HCT116 (cell line): Measurements from ENCODE around the gene RNF126. TPM values are rescaled to one million over a fixed set of nuclear protein-coding genes. Genes with fewer than 3 reads are reported as not detected.

Experiments
- ATAC-seq: fragments of 200-7000 bp; cut with Tn5 transposase; 2 replicates; pipeline ENCODE4 v1.9.1; 2020; ENCODE audit warnings: mild to moderate bottlenecking, moderate library complexity
- BruUV-seq: library from RNA; stranded (reverse); fragments of 400-500 nt; replicated peaks from 2 replicates; lab custom pipeline; 2021; lab: Mats Ljungman, UMichigan
- CTCF ChIA-PET: fragments of 300-600 bp; sonication (Branson Sonifier 250); formaldehyde crosslinking; loops from one replicate; lab custom pipeline; 2021; ENCODE audit warnings: antibody characterized with exemption; lab: Charles Lee
- POLR2A ChIA-PET: fragments of 300-600, 350-600 bp; sonication (Branson Sonifier 250); formaldehyde crosslinking; loops from one replicate; lab custom pipeline; 2021; ENCODE audit warnings: antibody characterized with exemption; lab: Charles Lee
- RAD21 ChIA-PET, 2 experiments: fragments of 300-600 bp; sonication (Branson Sonifier 250); formaldehyde crosslinking; loops; one replicate each; lab custom pipeline; 2023; ENCODE audit warnings: low total read pairs in 2 of 2; ENCODE audit not compliant: uncharacterized antibody in 2 of 2, unreplicated experiment in 2 of 2, low non-redundant PET in 1 of 2; lab: Charles Lee
- DNase-seq: peaks from one replicate; pipeline ENCODE4 v3.0.0-alpha.2; 2010; ENCODE audit warnings: low read depth, low spot score
- H2AFZ ChIP-seq: fragments of 200-600 bp; shearing (Covaris generic), sonication (generic); 2 replicates; pipeline ENCODE4 v1.6.1; 2017; ENCODE audit warnings: low read depth, mixed run types, mixed read lengths, antibody characterized with exemption, low read length; ENCODE audit not compliant: poor library complexity, severe bottlenecking
- H3K27ac ChIP-seq: 2 replicates; pipeline ENCODE4 v1.5.1; 2012; ENCODE audit warnings: low read depth, low read length
- H3K27me3 ChIP-seq: fragments of 200-600 bp; sonication (generic); 2 replicates; pipeline ENCODE4 v1.6.1; 2016; ENCODE audit warnings: mixed run types, low read length, mixed read lengths; ENCODE audit not compliant: insufficient read depth
- H3K36me3 ChIP-seq, 2 experiments: fragments of 200-500 bp in 1 of 2; fragments of 200-600 bp in 1 of 2; sonication (Bioruptor generic) in 1 of 2; sonication (generic) in 1 of 2; 2 replicates each; pipeline versions ENCODE4 v1.5.1 to v1.6.1; 2014 to 2016; ENCODE audit warnings: low read length in 2 of 2, inconsistent platforms in 1 of 2, mixed read lengths in 1 of 2, mixed run types in 1 of 2; ENCODE audit not compliant: insufficient read depth in 2 of 2, control insufficient read depth in 1 of 2
- H3K4me1 ChIP-seq, 2 experiments: fragments of 200-600 bp in 1 of 2; sonication (generic) in 1 of 2; 2 replicates each; pipeline versions ENCODE4 v1.5.1 to v1.6.1; 2012 to 2017; ENCODE audit warnings: low read length in 2 of 2, inconsistent platforms in 1 of 2, mild to moderate bottlenecking in 1 of 2, mixed read lengths in 1 of 2, mixed run types in 1 of 2, moderate library complexity in 1 of 2; ENCODE audit not compliant: insufficient read depth in 2 of 2, control insufficient read depth in 1 of 2
- H3K4me2 ChIP-seq: fragments of 200-600 bp; sonication (generic); 2 replicates; pipeline ENCODE4 v1.6.1; 2017; ENCODE audit warnings: mixed run types, low read length, mixed read lengths
- H3K4me3 ChIP-seq, 2 experiments: fragments of 200-600 bp in 1 of 2; sonication (generic) in 1 of 2; replicated peaks in 1 of 2; 2 replicates each; pipeline ENCODE4 v1.5.1; 2011 to 2016; ENCODE audit warnings: low read length in 2 of 2, control low read depth in 1 of 2, low read depth in 1 of 2, mild to moderate bottlenecking in 1 of 2, mixed read lengths in 1 of 2, mixed run types in 1 of 2
- H3K79me2 ChIP-seq: fragments of 200-600 bp; sonication (generic); 2 replicates; pipeline ENCODE4 v1.6.1; 2017; ENCODE audit warnings: mild to moderate bottlenecking, mixed run types, low read length, moderate library complexity, mixed read lengths; ENCODE audit not compliant: insufficient read depth
- H3K9ac ChIP-seq: fragments of 200-600 bp; sonication (generic); 2 replicates; pipeline ENCODE4 v1.6.1; 2016; ENCODE audit warnings: low read length, mixed read lengths
- H3K9me2 ChIP-seq: fragments of 200-600 bp; sonication (generic), shearing (Covaris generic); 2 replicates; pipeline ENCODE4 v1.6.1; 2017; ENCODE audit warnings: mixed run types, mild to moderate bottlenecking, moderate library complexity; ENCODE audit not compliant: insufficient read depth
- H3K9me3 ChIP-seq, 2 experiments: fragments of 200-500 bp in 1 of 2; fragments of 200-600 bp in 1 of 2; sonication (Bioruptor generic) in 1 of 2; sonication (generic) in 1 of 2; 2 replicates each; pipeline ENCODE4 v1.6.1; 2014 to 2017; ENCODE audit warnings: low read length in 2 of 2, mixed read lengths in 2 of 2, inconsistent platforms in 1 of 2, low read depth in 1 of 2, mild to moderate bottlenecking in 1 of 2, mixed run types in 1 of 2, moderate library complexity in 1 of 2; ENCODE audit not compliant: control insufficient read depth in 1 of 2, insufficient read depth in 1 of 2
- H4K20me1 ChIP-seq: fragments of 200-600 bp; sonication (generic), shearing (Covaris generic); 2 replicates; pipeline ENCODE4 v1.6.1; 2017; ENCODE audit warnings: mixed run types, mild to moderate bottlenecking, moderate library complexity; ENCODE audit not compliant: insufficient read depth
- CEBPB ChIP-seq: IDR thresholded peaks from 2 replicates; pipeline ENCODE4 v1.6.1; 2012; ENCODE audit warnings: low read depth
- EGR1 ChIP-seq: IDR thresholded peaks from 2 replicates; pipeline ENCODE4 v1.6.1; 2012; ENCODE audit warnings: low read depth
- EZH2phosphoT487 ChIP-seq: fragments of 200-600 bp; IDR thresholded peaks from 2 replicates; pipeline ENCODE4 v1.6.1; 2018; ENCODE audit warnings: antibody characterized with exemption, borderline replicate concordance
- FOSL1 ChIP-seq: IDR thresholded peaks from 2 replicates; pipeline ENCODE4 v1.6.1; 2012; ENCODE audit warnings: low read depth
- JUND ChIP-seq: IDR thresholded peaks from 2 replicates; pipeline ENCODE4 v1.6.1; 2012
- RAD21 ChIP-seq: IDR thresholded peaks from 2 replicates; pipeline ENCODE4 v1.6.1; 2012; ENCODE audit warnings: low read depth, mild to moderate bottlenecking
- SIN3A ChIP-seq: IDR thresholded peaks from 2 replicates; pipeline ENCODE4 v1.6.1; 2012; ENCODE audit warnings: low read depth
- SRF ChIP-seq: IDR thresholded peaks from 2 replicates; pipeline ENCODE4 v1.6.1; 2012; ENCODE audit warnings: low read depth
- TCF7L2 ChIP-seq: IDR thresholded peaks from 2 replicates; pipeline ENCODE4 v1.7.0; 2011; ENCODE audit warnings: borderline replicate concordance, inconsistent platforms; ENCODE audit not compliant: insufficient read depth, insufficient read length; ENCODE audit errors: extremely low read depth
- YY1 ChIP-seq: IDR thresholded peaks from 2 replicates; pipeline ENCODE4 v1.6.1; 2011; ENCODE audit warnings: low read length, low read depth, moderate library complexity, mild to moderate bottlenecking; ENCODE audit not compliant: insufficient replicate concordance; ENCODE audit errors: extremely low read depth
- ZNF274 ChIP-seq: fragments of 200-500 bp; sonication (Bioruptor generic); IDR thresholded peaks from 2 replicates; pipeline ENCODE4 v1.6.1; 2014; ENCODE audit warnings: mild to moderate bottlenecking, low read depth, low read length, inconsistent platforms
- intact Hi-C: fragments of 100-400 bp; cut with micrococcal nuclease; formaldehyde crosslinking; loops from 2 replicates; pipeline ENCODE4 v1.10.0; 2022
- total RNA-seq: library from RNA; stranded (reverse); gene quantifications from one replicate; pipeline ENCODE4 v1.2.1, GENCODE V29; 2021; ENCODE audit not compliant: unreplicated experiment
- TF ChIP-seq, protein P1 (sequence below): IDR thresholded peaks from 2 replicates; pipeline ENCODE4 v1.6.1; 2011; ENCODE audit warnings: mild to moderate bottlenecking, low read length, moderate library complexity; ENCODE audit not compliant: insufficient replicate concordance; ENCODE audit errors: extremely low read depth
- TF ChIP-seq, protein P2 (sequence below): IDR thresholded peaks from 2 replicates; pipeline ENCODE4 v1.6.1; 2012

RNF126 gene
- total RNA-seq, 1 experiment from 2014 or later: 93.8 TPM

DNA sequence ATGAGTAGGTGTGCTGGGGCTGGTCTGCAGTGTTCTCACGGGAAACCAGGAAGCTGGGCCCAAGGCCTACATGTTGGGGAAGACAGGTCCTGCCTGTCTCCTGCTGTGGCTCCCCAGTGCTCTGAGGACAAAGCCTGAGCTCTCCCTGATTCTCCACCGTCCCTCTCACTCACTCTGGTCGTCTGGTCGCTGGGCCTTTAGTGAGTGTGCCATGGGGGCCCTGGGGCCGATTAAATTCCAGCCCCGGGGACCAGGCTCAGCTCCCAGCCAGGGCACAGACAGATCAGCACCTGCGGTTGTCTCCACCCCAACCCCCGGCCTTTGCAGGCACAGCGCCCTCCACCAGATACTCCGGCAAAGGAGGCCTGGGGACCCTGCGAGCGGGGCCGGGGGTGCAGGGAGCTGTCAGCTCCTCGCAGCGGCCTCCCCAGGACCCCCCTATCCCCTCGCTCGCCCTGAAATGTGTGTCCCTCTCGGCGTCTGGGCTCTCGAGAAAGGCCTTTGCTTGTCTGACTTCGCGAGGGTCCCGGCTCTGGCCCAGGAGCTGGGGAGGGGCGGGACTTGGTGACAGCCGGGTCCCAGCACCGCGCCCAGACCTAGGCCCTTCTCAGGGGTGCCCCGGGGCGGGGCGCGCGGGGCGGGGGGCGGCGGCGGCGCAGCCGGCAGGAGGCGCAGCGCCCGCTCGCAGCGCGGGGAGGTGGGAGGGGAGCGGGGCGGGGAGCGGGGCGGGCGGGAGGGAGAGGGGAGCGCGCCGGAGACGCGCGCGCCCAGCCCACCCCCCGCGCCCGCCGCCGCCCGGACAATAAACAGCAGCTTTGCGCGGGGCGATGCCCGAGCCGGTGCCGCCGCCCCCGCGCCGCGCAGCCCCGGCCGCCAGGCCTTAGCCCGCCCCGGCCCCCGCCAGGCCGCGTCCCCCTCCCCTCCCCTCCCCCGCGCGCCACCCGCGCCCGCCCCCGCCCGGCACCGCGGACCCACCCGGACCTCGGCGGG, 45.4 kb upstream of the RNF126 start, which contains the start of gene PALM:
PALM (plus strand) TSS at position 782 of the 990 bp plus-strand sequence. CDS start 212 bp downstream, outside the sequence.
- RAD21 ChIA-PET: no interaction called here
- Histone ChIP-seq H3K4me2 (peak within 1 kb of the TSS; percentile 85), H3K4me3 (peak within 1 kb of the TSS; percentile 45 to 64), H3K27ac (peak within 1 kb of the TSS; percentile 67; the same call in 1 of the 2 replicates), H3K4me1 (peaks cover 16 to 31% of the 10 kb centered on the region in 2 experiments), H3K36me3 (no peaks in the 10 kb centered on the region), H3K27me3 (no peaks in the 10 kb centered on the region), H4K20me1 (no peaks in the 10 kb centered on the region), H2AFZ (peak within 1 kb of the TSS; percentile 88), H3K9me2 (no peaks in the 10 kb centered on the region), H3K9ac (peak within 1 kb of the TSS; percentile 59), H3K9me3 (no peaks in the 10 kb centered on the region), H3K79me2 (no peaks in the 10 kb centered on the region)
- ATAC-seq (peak; percentile 52), DNase-seq (no peak)
- POLR2A ChIA-PET: interaction anchor here (0.6 to 1.5 kb wide), 3 partner anchors 9 to 28 kb away, joined by 3 to 5 read pairs (median 3); no protein-coding TSS in a partner anchor
- CTCF ChIA-PET: interaction anchor here (1.1 kb wide), 1 partner anchor 26 kb away, joined by 3 read pairs; no protein-coding TSS in a partner anchor
- intact Hi-C loops: no loop called here
- no peak for TF ChIP-seq RAD21
- TF ChIP-seq SRF: no peak
- TF ChIP-seq SIN3A: no peak
- TF ChIP-seq, protein P1, sequence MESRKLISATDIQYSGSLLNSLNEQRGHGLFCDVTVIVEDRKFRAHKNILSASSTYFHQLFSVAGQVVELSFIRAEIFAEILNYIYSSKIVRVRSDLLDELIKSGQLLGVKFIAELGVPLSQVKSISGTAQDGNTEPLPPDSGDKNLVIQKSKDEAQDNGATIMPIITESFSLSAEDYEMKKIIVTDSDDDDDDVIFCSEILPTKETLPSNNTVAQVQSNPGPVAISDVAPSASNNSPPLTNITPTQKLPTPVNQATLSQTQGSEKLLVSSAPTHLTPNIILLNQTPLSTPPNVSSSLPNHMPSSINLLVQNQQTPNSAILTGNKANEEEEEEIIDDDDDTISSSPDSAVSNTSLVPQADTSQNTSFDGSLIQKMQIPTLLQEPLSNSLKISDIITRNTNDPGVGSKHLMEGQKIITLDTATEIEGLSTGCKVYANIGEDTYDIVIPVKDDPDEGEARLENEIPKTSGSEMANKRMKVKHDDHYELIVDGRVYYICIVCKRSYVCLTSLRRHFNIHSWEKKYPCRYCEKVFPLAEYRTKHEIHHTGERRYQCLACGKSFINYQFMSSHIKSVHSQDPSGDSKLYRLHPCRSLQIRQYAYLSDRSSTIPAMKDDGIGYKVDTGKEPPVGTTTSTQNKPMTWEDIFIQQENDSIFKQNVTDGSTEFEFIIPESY: no peak
- no peak for TF ChIP-seq JUND
- TF ChIP-seq EZH2phosphoT487: no peak
- TF ChIP-seq, protein P2, sequence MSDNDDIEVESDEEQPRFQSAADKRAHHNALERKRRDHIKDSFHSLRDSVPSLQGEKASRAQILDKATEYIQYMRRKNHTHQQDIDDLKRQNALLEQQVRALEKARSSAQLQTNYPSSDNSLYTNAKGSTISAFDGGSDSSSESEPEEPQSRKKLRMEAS: no peak
- no peak for TF ChIP-seq YY1
- no peak for TF ChIP-seq FOSL1
- no peak for TF ChIP-seq EGR1
- no peak for TF ChIP-seq TCF7L2
- no peak for TF ChIP-seq CEBPB
- no peak for TF ChIP-seq ZNF274
- BruUV-seq: no TSS peak
